OCI-LY1 (cell line): ENCODE measurements around the gene OSBPL1A.

Source experiments
- CTCF ChIP-seq: fragments of 200-600 bp; sonication (generic), shearing (Covaris generic); IDR thresholded peaks from 2 replicates; pipeline ENCODE4 v1.5.1; 2017; ENCODE audit warnings: mild to moderate bottlenecking, antibody characterized with exemption, low read length, moderate library complexity, mixed read lengths
- EZH2 ChIP-seq: fragments of 200-600 bp; sonication (generic), shearing (Covaris generic); IDR thresholded peaks from 2 replicates; pipeline ENCODE4 v1.8.0; 2017; ENCODE audit warnings: borderline replicate concordance, mixed run types, mild to moderate bottlenecking, antibody characterized with exemption, low read length, moderate library complexity, mixed read lengths

GRCh38 chr18:24187689-24188088 is 209.9 kb downstream of the OSBPL1A start:
- TF ChIP-seq CTCF (no peak), EZH2 (no peak)
